RWPE2 (cell line): ENCODE data around the gene SLC12A7.

Experiments
- ATAC-seq: fragments of 200-7000 bp; cut with Tn5 transposase; 3 replicates; pipeline ENCODE4 v1.9.1; 2021; ENCODE audit warnings: low read depth
- DNase-seq: peaks from one replicate; pipeline ENCODE4 v3.0.0-alpha.2; 2020; ENCODE audit warnings: low spot score
- H3K27ac ChIP-seq: fragments of 450-650 bp; 2 replicates; pipeline ENCODE4 v1.5.1; 2017; ENCODE audit warnings: mild to moderate bottlenecking; ENCODE audit not compliant: poor library complexity, severe bottlenecking
- H3K27me3 ChIP-seq: fragments of 250-450 bp; sonication (Bioruptor Pico); 2 replicates; pipeline ENCODE4 v1.5.1; 2021; ENCODE audit warnings: mild to moderate bottlenecking, moderate library complexity; ENCODE audit not compliant: insufficient read depth, poor library complexity, severe bottlenecking
- H3K36me3 ChIP-seq: fragments of 250-450 bp; sonication (Bioruptor Pico); 2 replicates; pipeline ENCODE4 v1.5.1; 2020; ENCODE audit warnings: low read depth, mild to moderate bottlenecking, moderate library complexity
- H3K4me1 ChIP-seq: fragments of 250-450 bp; sonication (Bioruptor Pico); 2 replicates; pipeline ENCODE4 v1.5.1; 2021; ENCODE audit warnings: mild to moderate bottlenecking, moderate library complexity; ENCODE audit not compliant: insufficient read depth, poor library complexity, severe bottlenecking
- H3K4me3 ChIP-seq: fragments of 250-450 bp; sonication (Bioruptor Pico); 2 replicates; pipeline ENCODE4 v1.5.1; 2021; ENCODE audit warnings: mild to moderate bottlenecking, moderate library complexity; ENCODE audit not compliant: severe bottlenecking
- H3K9me3 ChIP-seq: fragments of 250-450 bp; sonication (Bioruptor Pico); 2 replicates; pipeline ENCODE4 v1.5.1; 2021; ENCODE audit warnings: mild to moderate bottlenecking, moderate library complexity; ENCODE audit not compliant: severe bottlenecking
- TF ChIP-seq, protein P1 (sequence below): fragments of 450-650 bp; IDR thresholded peaks from one replicate; pipeline ENCODE4 v1.5.1; 2017; ENCODE audit warnings: mild to moderate bottlenecking, moderate library complexity; ENCODE audit not compliant: poor library complexity, severe bottlenecking

The SLC12A7 gene

GRCh38 chr5:1035421-1036405 lies 76.2 kb downstream of the SLC12A7 start:
- Histone ChIP-seq H3K27ac (no peak overlapping the region), H3K9me3 (no peaks in the 10 kb centered on the region), H3K36me3 (no peaks in the 10 kb centered on the region), H3K27me3 (peaks cover 10% of the 10 kb centered on the region), H3K4me1 (no peaks in the 10 kb centered on the region), H3K4me3 (no peak overlapping the region)
- ATAC-seq (no peak), DNase-seq (no peak)
- TF ChIP-seq, protein P1, sequence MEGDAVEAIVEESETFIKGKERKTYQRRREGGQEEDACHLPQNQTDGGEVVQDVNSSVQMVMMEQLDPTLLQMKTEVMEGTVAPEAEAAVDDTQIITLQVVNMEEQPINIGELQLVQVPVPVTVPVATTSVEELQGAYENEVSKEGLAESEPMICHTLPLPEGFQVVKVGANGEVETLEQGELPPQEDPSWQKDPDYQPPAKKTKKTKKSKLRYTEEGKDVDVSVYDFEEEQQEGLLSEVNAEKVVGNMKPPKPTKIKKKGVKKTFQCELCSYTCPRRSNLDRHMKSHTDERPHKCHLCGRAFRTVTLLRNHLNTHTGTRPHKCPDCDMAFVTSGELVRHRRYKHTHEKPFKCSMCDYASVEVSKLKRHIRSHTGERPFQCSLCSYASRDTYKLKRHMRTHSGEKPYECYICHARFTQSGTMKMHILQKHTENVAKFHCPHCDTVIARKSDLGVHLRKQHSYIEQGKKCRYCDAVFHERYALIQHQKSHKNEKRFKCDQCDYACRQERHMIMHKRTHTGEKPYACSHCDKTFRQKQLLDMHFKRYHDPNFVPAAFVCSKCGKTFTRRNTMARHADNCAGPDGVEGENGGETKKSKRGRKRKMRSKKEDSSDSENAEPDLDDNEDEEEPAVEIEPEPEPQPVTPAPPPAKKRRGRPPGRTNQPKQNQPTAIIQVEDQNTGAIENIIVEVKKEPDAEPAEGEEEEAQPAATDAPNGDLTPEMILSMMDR = no peak

DNA sequence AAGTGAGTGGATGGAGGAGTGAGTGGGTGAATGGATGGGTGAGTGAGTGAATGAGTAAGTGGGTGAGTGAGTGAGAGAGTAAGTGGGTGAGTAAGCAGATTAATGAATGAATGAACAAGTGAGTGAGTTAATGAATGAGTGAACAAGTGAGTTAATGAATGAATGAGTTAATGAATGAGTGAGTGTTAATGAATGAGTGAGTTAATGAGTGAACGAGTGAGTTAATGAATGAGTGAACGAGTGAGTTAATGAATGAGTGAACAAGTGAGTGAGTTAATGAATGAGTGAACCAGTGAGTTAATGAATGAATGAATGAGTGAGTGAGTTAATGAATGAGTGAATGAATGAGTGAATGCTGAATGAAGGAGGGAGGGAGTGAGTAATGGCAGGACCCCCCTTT lies 76.9 kb downstream of the SLC12A7 start:
- no peak for ATAC-seq

GRCh38 chr5:1034421-1034905 lies 77.4 kb downstream of the SLC12A7 start:
- no peaks in the 10 kb centered on the region for H3K36me3 ChIP-seq
- H3K27ac ChIP-seq = no peak overlapping the region
- no peak overlapping the region for H3K4me3 ChIP-seq
- no peak for ATAC-seq
- H3K4me1 ChIP-seq = no peaks in the 10 kb centered on the region
- no peak for DNase-seq
- H3K9me3 ChIP-seq = no peaks in the 10 kb centered on the region
- H3K27me3 ChIP-seq = peaks cover 11% of the 10 kb centered on the region
- TF ChIP-seq, protein P1 = no peak

More for the DNA sequence above, 76.9 kb downstream of the SLC12A7 start:
- Histone ChIP-seq H3K27me3 (peaks cover 11% of the 10 kb centered on the region), H3K27ac (no peak overlapping the region), H3K36me3 (no peaks in the 10 kb centered on the region), H3K4me1 (no peaks in the 10 kb centered on the region), H3K9me3 (no peaks in the 10 kb centered on the region), H3K4me3 (no peak overlapping the region)
- TF ChIP-seq, protein P1 = no peak
- no peak for DNase-seq

DNA sequence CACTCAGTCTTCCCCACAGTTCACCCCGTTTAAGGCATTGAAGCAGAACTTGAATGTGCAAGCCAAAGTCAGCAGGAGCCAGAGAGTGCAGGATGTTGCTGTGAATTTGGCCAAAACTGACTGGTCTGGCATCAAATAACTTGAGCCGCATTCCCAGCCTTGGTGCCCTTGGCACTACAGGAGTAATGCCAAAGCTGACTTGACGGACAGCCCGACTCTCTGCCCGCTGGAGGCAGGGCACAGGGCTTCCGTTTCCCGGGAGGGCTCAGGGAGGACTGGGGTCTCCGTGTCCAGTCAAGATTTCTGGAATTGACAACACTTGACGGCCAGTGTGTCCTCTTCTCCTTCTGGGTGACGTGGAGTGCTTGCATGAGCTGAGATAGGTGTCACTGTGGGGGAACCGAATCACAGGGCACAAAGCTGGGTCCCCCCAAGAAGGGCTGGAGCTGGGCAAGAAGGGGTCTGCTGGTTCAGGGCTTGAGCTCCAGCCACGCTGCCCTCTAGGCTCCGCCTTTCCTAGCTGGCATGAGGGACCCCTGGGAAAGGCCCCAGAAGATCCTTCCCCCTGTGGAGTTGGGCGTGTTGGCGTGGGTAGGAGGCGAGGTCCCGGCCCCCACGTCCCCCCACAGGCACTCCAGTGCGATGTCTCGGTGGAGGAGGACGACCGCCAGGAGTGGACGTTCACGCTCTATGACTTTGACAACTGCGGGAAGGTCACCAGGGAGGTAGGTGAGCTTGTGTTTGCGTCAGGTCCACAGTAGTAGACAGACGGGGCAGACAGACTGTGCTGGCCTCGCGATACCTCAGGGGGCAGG lies 78.0 kb downstream of the SLC12A7 start:
- ATAC-seq = no peak
- TF ChIP-seq, protein P1 = no peak
- peaks cover 11% of the 10 kb centered on the region for H3K27me3 ChIP-seq

More for the DNA sequence above, 78.0 kb downstream of the SLC12A7 start:
- DNase-seq = no peak
- no peak overlapping the region for H3K4me3 ChIP-seq
- H3K4me1 ChIP-seq = no peaks in the 10 kb centered on the region
- H3K9me3 ChIP-seq = no peaks in the 10 kb centered on the region
- H3K36me3 ChIP-seq = no peaks in the 10 kb centered on the region
- H3K27ac ChIP-seq = no peak overlapping the region
